Thyroid gland (tissue), 4 donors: Measurements from ENCODE around the gene PANX3. TPM values are rescaled to one million over a fixed set of nuclear protein-coding genes. Genes with fewer than 3 reads are reported as not detected.

Experiments used
- DNase-seq, 2 donors: peaks; one replicate each; pipeline ENCODE4 v3.0.0-alpha.2; 2019
- H3K27ac ChIP-seq, 3 donors: fragments of 200-600 bp; sonication (generic); 1 replicate in 2 of 3; 2 replicates in 1 of 3; pipeline ENCODE4 v1.5.1; 2016 to 2019; ENCODE audit warnings: mild to moderate bottlenecking in 1 of 3, moderate library complexity in 1 of 3
- H3K27me3 ChIP-seq: fragments of 200-600 bp; sonication (generic); one replicate; pipeline ENCODE4 v1.5.1; 2019
- H3K36me3 ChIP-seq, 2 donors: fragments of 200-600 bp; sonication (generic); one replicate each; pipeline ENCODE4 v1.5.1; 2016 to 2019
- H3K4me1 ChIP-seq, 2 donors: fragments of 200-600 bp; sonication (generic); one replicate each; pipeline ENCODE4 v1.5.1; 2017 to 2019
- H3K4me3 ChIP-seq, 3 donors: fragments of 200-600 bp; sonication (generic); replicated peaks in 1 of 3; 1 replicate in 2 of 3; 2 replicates in 1 of 3; pipeline ENCODE4 v1.5.1; 2016; ENCODE audit warnings: mild to moderate bottlenecking in 1 of 3
- H3K9me3 ChIP-seq: fragments of 200-600 bp; sonication (generic); one replicate; pipeline ENCODE4 v1.5.1; 2017
- POLR2A ChIP-seq, 2 donors: fragments of 450-650 bp; IDR thresholded peaks; one replicate each; pipeline ENCODE4 v1.6.1; 2017; ENCODE audit warnings: antibody characterized with exemption in 2 of 2, mild to moderate bottlenecking in 2 of 2, moderate library complexity in 1 of 2
- WGBS, 2 donors: methylation state at CpG; one replicate each; pipeline ENCODE4 v1.1.5; 2017; 5-methylcytosine and 5-hydroxymethylcytosine counted together
- intact Hi-C: fragments of 100-400 bp; cut with DNase I; formaldehyde crosslinking; loops from one replicate; pipeline ENCODE4 v1.15.1; 2023
- total RNA-seq, 4 donors: library from RNA; depleted of rRNA; stranded (reverse); fragments of >200 nt; gene quantifications; one replicate each; pipeline ENCODE4 v1.2.3, GENCODE V29; 2016
- TF ChIP-seq, protein P1 (sequence below), 6 experiments: fragments of 200-600 bp in 3 of 6; fragments of 450-650 bp in 3 of 6; sonication (generic) in 3 of 6; IDR thresholded peaks; one replicate each; pipeline ENCODE4 v1.5.1; 2016 to 2019; ENCODE audit warnings: antibody characterized with exemption in 6 of 6, mild to moderate bottlenecking in 2 of 6, inconsistent platforms in 1 of 6, moderate library complexity in 1 of 6

PANX3 gene
- total RNA-seq, 4 donors from 2014 or later, result not detected

- Histone ChIP-seq H3K27ac (no peak overlapping the region), H3K4me3 (no peak overlapping the region), H3K9me3 (no peaks in the 10 kb centered on the region), H3K27me3 (no peaks in the 10 kb centered on the region), H3K36me3 (peaks cover 22 to 28% of the 10 kb centered on the region in 2 donors), H3K4me1 (peaks cover 10 to 19% of the 10 kb centered on the region in 2 donors)
- WGBS, 2 donors, result 75 to 82% methylated on average over 3 of the region's 3 CpGs
- DNase-seq, result no peak
- no peak for TF ChIP-seq POLR2A (IDR thresholded peaks at IDR 0.05)
- TF ChIP-seq, protein P1, sequence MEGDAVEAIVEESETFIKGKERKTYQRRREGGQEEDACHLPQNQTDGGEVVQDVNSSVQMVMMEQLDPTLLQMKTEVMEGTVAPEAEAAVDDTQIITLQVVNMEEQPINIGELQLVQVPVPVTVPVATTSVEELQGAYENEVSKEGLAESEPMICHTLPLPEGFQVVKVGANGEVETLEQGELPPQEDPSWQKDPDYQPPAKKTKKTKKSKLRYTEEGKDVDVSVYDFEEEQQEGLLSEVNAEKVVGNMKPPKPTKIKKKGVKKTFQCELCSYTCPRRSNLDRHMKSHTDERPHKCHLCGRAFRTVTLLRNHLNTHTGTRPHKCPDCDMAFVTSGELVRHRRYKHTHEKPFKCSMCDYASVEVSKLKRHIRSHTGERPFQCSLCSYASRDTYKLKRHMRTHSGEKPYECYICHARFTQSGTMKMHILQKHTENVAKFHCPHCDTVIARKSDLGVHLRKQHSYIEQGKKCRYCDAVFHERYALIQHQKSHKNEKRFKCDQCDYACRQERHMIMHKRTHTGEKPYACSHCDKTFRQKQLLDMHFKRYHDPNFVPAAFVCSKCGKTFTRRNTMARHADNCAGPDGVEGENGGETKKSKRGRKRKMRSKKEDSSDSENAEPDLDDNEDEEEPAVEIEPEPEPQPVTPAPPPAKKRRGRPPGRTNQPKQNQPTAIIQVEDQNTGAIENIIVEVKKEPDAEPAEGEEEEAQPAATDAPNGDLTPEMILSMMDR (IDR thresholded peaks at IDR 0.05), result no peak
- intact Hi-C loops, result no loop called here
Observed at GRCh38 chr11:124625504-124626168, 14.4 kb downstream of the PANX3 start.

- no peak overlapping the region for H3K4me3 ChIP-seq
- WGBS, 2 donors, result 95 to 97% methylated on average over 5 of the region's 5 CpGs
- TF ChIP-seq POLR2A (IDR thresholded peaks at IDR 0.05), result no peak
- TF ChIP-seq, protein P1 (IDR thresholded peaks at IDR 0.05), result no peak
- no peaks in the 10 kb centered on the region for H3K9me3 ChIP-seq
- intact Hi-C loops, result no loop called here
- peaks cover 41 to 47% of the 10 kb centered on the region in 2 donors for H3K36me3 ChIP-seq
- no peaks in the 10 kb centered on the region for H3K27me3 ChIP-seq
- no peak for DNase-seq
- no peak overlapping the region for H3K27ac ChIP-seq
- peaks cover 7 to 14% of the 10 kb centered on the region in 2 donors for H3K4me1 ChIP-seq
Observed at GRCh38 chr11:124627546-124627945, 16.3 kb downstream of the PANX3 start.

- no peaks in the 10 kb centered on the region for H3K9me3 ChIP-seq
- no peak overlapping the region for H3K27ac ChIP-seq
- DNase-seq, result no peak
- TF ChIP-seq POLR2A (IDR thresholded peaks at IDR 0.05), result no peak
- TF ChIP-seq, protein P1 (IDR thresholded peaks at IDR 0.05), result no peak
- H3K27me3 ChIP-seq, result no peaks in the 10 kb centered on the region
- intact Hi-C loops, result no loop called here
- H3K36me3 ChIP-seq, result peaks cover 56 to 62% of the 10 kb centered on the region in 2 donors
- WGBS, 2 donors, result 85 to 88% methylated on average over 4 of the region's 4 CpGs
- no peaks in the 10 kb centered on the region for H3K4me1 ChIP-seq
- H3K4me3 ChIP-seq, result no peak overlapping the region
Observed at GRCh38 chr11:124629961-124630360, 18.7 kb downstream of the PANX3 start.

DNA sequence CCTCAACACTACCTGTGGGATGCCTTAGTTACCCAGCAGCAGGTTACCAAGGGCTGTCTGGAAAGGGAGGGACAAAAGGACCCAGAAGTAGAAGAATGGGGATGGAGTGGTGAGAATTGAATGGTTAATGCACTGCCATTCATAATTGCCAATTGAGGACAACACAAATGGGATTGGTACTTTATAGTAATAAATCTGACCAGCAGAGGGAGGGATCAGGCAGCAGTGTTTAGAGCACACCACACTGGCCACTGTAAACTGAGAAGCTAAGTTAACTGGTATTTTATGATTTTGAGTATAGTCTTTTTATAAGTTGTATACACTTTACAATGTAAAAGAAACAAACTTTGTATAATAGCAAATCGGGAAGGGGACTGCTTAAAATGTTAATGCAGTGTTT, 22.1 kb downstream of the PANX3 start:
- no peaks in the 10 kb centered on the region for H3K27me3 ChIP-seq
- H3K27ac ChIP-seq, result no peak overlapping the region
- H3K36me3 ChIP-seq, result peaks cover 60 to 72% of the 10 kb centered on the region in 2 donors
- H3K9me3 ChIP-seq, result no peaks in the 10 kb centered on the region
- H3K4me3 ChIP-seq, result no peak overlapping the region
- intact Hi-C loops, result no loop called here
- no peak for TF ChIP-seq POLR2A (IDR thresholded peaks at IDR 0.05)
- TF ChIP-seq, protein P1 (IDR thresholded peaks at IDR 0.05), result peak in 1 of 6 experiments; percentile 9
- DNase-seq, result no peak
- WGBS, 2 donors, result 90 to 93% methylated on average over 1 of the region's 1 CpG
- H3K4me1 ChIP-seq, result no peaks in the 10 kb centered on the region

DNA sequence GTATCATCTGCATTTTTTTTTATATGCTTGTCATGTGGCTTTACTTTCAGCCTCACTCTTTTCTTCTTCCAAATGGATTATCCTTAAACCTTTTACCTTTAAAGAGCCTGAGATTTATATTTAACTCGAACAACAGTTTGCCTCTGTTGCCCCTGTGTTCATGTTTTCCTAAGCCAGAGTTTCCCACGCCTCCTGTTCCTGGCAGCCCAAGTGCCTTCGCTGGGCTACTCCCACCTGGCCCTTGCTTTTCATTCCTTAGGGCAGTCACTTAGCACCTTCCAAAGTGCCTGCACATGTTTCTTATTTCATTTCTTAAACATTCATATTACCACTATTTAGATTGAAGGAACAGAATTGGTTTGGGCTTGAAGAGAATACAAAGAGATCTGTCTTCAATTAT, 24.7 kb downstream of the PANX3 start:
- Histone ChIP-seq H3K27ac (no peak overlapping the region), H3K9me3 (no peaks in the 10 kb centered on the region), H3K36me3 (peaks cover 57 to 72% of the 10 kb centered on the region in 2 donors), H3K27me3 (no peaks in the 10 kb centered on the region), H3K4me3 (no peak overlapping the region), H3K4me1 (no peaks in the 10 kb centered on the region)
- 82 to 89% methylated on average over 3 of the region's 3 CpGs for WGBS, 2 donors
- no peak for TF ChIP-seq POLR2A (IDR thresholded peaks at IDR 0.05)
- TF ChIP-seq, protein P1 (IDR thresholded peaks at IDR 0.05), result no peak
- DNase-seq, result no peak
- intact Hi-C loops, result no loop called here
